NT2/D1 (cell line): Measurements from ENCODE around the gene GORASP1.

Experiments used
- SUZ12 ChIP-seq: IDR thresholded peaks from 2 replicates; pipeline ENCODE4 v1.6.1; 2011; ENCODE audit not compliant: insufficient read length, insufficient read depth; ENCODE audit errors: extremely low read depth
- YY1 ChIP-seq: IDR thresholded peaks from 2 replicates; pipeline ENCODE4 v1.6.1; 2011; ENCODE audit not compliant: insufficient read length, insufficient read depth

- TF ChIP-seq YY1, result no peak
- TF ChIP-seq SUZ12, result no peak
Observed at GRCh38 chr3:39065197-39065596, 42.2 kb downstream of the GORASP1 start.
